Keratinocyte (primary cell): Measurements from ENCODE around the gene IFNB1. TPM values are rescaled to one million over a fixed set of nuclear protein-coding genes. Genes with fewer than 3 reads are reported as not detected.
A peak's percentile ranks its signal among the peaks of the same experiment; 100 is the strongest.

ENCODE experiments used
- DNase-seq: peaks from one replicate; pipeline ENCODE4 v3.0.0-alpha.2; 2011; ENCODE audit warnings: low read depth, missing footprints, low spot score
- FAIRE-seq: peaks from 2 replicates; lab custom pipeline; 2011; peaks lifted over from hg19 to GRCh38; lab: Jason Lieb, UNC
- H2AFZ ChIP-seq: 2 replicates; pipeline ENCODE4 v1.6.0; 2012; ENCODE audit warnings: low read length, control low read depth, inconsistent platforms; ENCODE audit not compliant: control insufficient read depth
- H3K27ac ChIP-seq: 2 replicates; pipeline ENCODE4 v1.5.1; 2011; ENCODE audit warnings: low read length; ENCODE audit not compliant: control insufficient read depth, insufficient read depth
- H3K27me3 ChIP-seq: 3 replicates; pipeline ENCODE4 v1.6.0; 2011; ENCODE audit warnings: low read length; ENCODE audit not compliant: control insufficient read depth, insufficient read depth; ENCODE audit errors: extremely low read depth
- H3K36me3 ChIP-seq, 2 experiments: 2 replicates in 1 of 2; 3 replicates in 1 of 2; pipeline ENCODE4 v1.5.1; 2011; ENCODE audit warnings: low read length in 2 of 2, mild to moderate bottlenecking in 1 of 2; ENCODE audit not compliant: control insufficient read depth in 2 of 2, insufficient read depth in 2 of 2; ENCODE audit errors: extremely low read depth in 1 of 2
- H3K4me1 ChIP-seq: 3 replicates; pipeline ENCODE4 v1.5.1; 2011; ENCODE audit warnings: low read length; ENCODE audit not compliant: control insufficient read depth, insufficient read depth; ENCODE audit errors: extremely low read depth
- H3K4me2 ChIP-seq: 3 replicates; pipeline ENCODE4 v1.6.0; 2011; ENCODE audit warnings: low read depth, low read length; ENCODE audit not compliant: control insufficient read depth, insufficient read depth; ENCODE audit errors: extremely low read depth
- H3K4me3 ChIP-seq, 3 experiments: fragments of 200-600 bp in 1 of 3; sonication (generic) in 1 of 3; 2 replicates in 2 of 3; 3 replicates in 1 of 3; pipeline ENCODE4 v1.5.1; 2011 to 2016; ENCODE audit warnings: low read length in 3 of 3, mild to moderate bottlenecking in 3 of 3, control low read depth in 2 of 3, inconsistent platforms in 1 of 3, low read depth in 1 of 3, mixed read lengths in 1 of 3, mixed run types in 1 of 3, moderate library complexity in 1 of 3; ENCODE audit not compliant: control insufficient read depth in 2 of 3, insufficient read depth in 2 of 3; ENCODE audit errors: extremely low read depth in 1 of 3
- H3K79me2 ChIP-seq: 2 replicates; pipeline ENCODE4 v1.6.0; 2012; ENCODE audit warnings: low read length; ENCODE audit not compliant: control insufficient read depth, insufficient read depth
- H3K9ac ChIP-seq: 3 replicates; pipeline ENCODE4 v1.6.0; 2011; ENCODE audit warnings: low read length; ENCODE audit not compliant: control insufficient read depth, insufficient read depth; ENCODE audit errors: extremely low read depth
- H3K9me1 ChIP-seq: 3 replicates; pipeline ENCODE4 v1.6.0; 2011; ENCODE audit warnings: low read length; ENCODE audit not compliant: control insufficient read depth, insufficient read depth; ENCODE audit errors: extremely low read depth
- H3K9me3 ChIP-seq: 2 replicates; pipeline ENCODE4 v1.5.1; 2012; ENCODE audit warnings: low read depth, low read length; ENCODE audit not compliant: control insufficient read depth
- H4K20me1 ChIP-seq: 3 replicates; pipeline ENCODE4 v1.6.0; 2011; ENCODE audit warnings: low read length; ENCODE audit not compliant: control insufficient read depth, insufficient read depth; ENCODE audit errors: extremely low read depth
- CTCF ChIP-seq, 3 experiments: IDR thresholded peaks in 1 of 3; conservative IDR thresholded peaks in 1 of 3; optimal IDR thresholded peaks in 1 of 3; 2 replicates in 2 of 3; 3 replicates in 1 of 3; pipeline versions ENCODE3 to v1.5.1; 2011; ENCODE audit warnings: low read length in 3 of 3, mild to moderate bottlenecking in 3 of 3, moderate library complexity in 2 of 3, control low read depth in 1 of 3, inconsistent platforms in 1 of 3; ENCODE audit not compliant: insufficient read depth in 2 of 3; ENCODE audit errors: extremely low read depth in 1 of 3
- EZH2 ChIP-seq: IDR thresholded peaks from one replicate; pipeline ENCODE4 v1.6.1; 2012; ENCODE audit warnings: inconsistent platforms, mild to moderate bottlenecking, low read length, moderate library complexity
- dilution Hi-C: fragments of 300-500 bp; cut with MboI; formaldehyde crosslinking; loops from one replicate; pipeline ENCODE4 v1.7.0; 2020; ENCODE audit warnings: low sequenced_read_pairs; ENCODE audit not compliant: extremely low pct_ligation_motif_present
- polyA plus RNA-seq, 5 experiments: library from polyadenylated mRNA; depleted of rRNA in 3 of 5; stranded (reverse) in 3 of 5; stranded (forward) in 1 of 5; unstranded in 1 of 5; fragments of >200 nt; gene quantifications; 1 replicate in 1 of 5; 2 replicates in 3 of 5; 3 replicates in 1 of 5; pipeline versions ENCODE4 v1.2.1 to v1.2.3, GENCODE V29; 2011 to 2012; ENCODE audit warnings: missing spikeins in 2 of 5, low read depth in 1 of 5, low replicate concordance in 1 of 5

Gene IFNB1
- polyA plus RNA-seq, 1 donor (not counting 4 experiments of a cell fraction or from before 2014, with no cell fraction given): 0.07 TPM

- no peaks in the 10 kb centered on the region for H3K27me3 ChIP-seq
- H2AFZ ChIP-seq: no peak overlapping the region
- no peaks in the 10 kb centered on the region for H3K9me1 ChIP-seq
- no peaks in the 10 kb centered on the region for H3K79me2 ChIP-seq
- H3K4me1 ChIP-seq: peaks cover under 1% of the 10 kb centered on the region
- no peak overlapping the region for H3K9ac ChIP-seq
- no peaks in the 10 kb centered on the region for H4K20me1 ChIP-seq
- H3K36me3 ChIP-seq: no peaks in the 10 kb centered on the region
- no peak overlapping the region for H3K27ac ChIP-seq
- DNase-seq (no peak), FAIRE-seq (no peak)
- no peak overlapping the region for H3K4me2 ChIP-seq
- dilution Hi-C loops: no loop called here
- no peak overlapping the region for H3K4me3 ChIP-seq
- TF ChIP-seq EZH2: no peak
- H3K9me3 ChIP-seq: no peaks in the 10 kb centered on the region
Measured at GRCh38 chr9:21075484-21075883, 2.3 kb downstream of the IFNB1 start.

GRCh38 chr9:21070906-21071305 lies 6.8 kb downstream of the IFNB1 start:
- TF ChIP-seq EZH2 (no peak), CTCF (optimal IDR thresholded peaks at IDR 0.05 in 1 of 3, IDR thresholded peaks at IDR 0.05 in 1 of 3, conservative IDR thresholded peaks at IDR 0.05 in 1 of 3; ENCODE audit: extremely low read depth in 1 of 3, insufficient read depth in 2 of 3, low read length in 3 of 3) (no peak)
- H3K9me1 ChIP-seq: no peaks in the 10 kb centered on the region
- H3K79me2 ChIP-seq: no peaks in the 10 kb centered on the region
- no peaks in the 10 kb centered on the region for H3K36me3 ChIP-seq
- DNase-seq: no peak
- H3K9me3 ChIP-seq: no peaks in the 10 kb centered on the region
- FAIRE-seq: no peak
- H3K9ac ChIP-seq: no peak overlapping the region
- no peak overlapping the region for H3K4me2 ChIP-seq
- H3K4me1 ChIP-seq: peaks cover 8% of the 10 kb centered on the region
- H4K20me1 ChIP-seq: no peaks in the 10 kb centered on the region
- dilution Hi-C loops: no loop called here
- no peaks in the 10 kb centered on the region for H3K27me3 ChIP-seq
- H2AFZ ChIP-seq: no peak overlapping the region
- H3K4me3 ChIP-seq: no peak overlapping the region
- H3K27ac ChIP-seq: no peak overlapping the region

- peak overlapping the region; percentile 70 for H3K4me2 ChIP-seq
- no peaks in the 10 kb centered on the region for H3K9me1 ChIP-seq
- no peaks in the 10 kb centered on the region for H3K27me3 ChIP-seq
- no peaks in the 10 kb centered on the region for H3K9me3 ChIP-seq
- peak in 2 of 3 experiments; percentile 40 to 47 for TF ChIP-seq CTCF (optimal IDR thresholded peaks at IDR 0.05 in 1 of 3, IDR thresholded peaks at IDR 0.05 in 1 of 3, conservative IDR thresholded peaks at IDR 0.05 in 1 of 3; ENCODE audit: extremely low read depth in 1 of 3, insufficient read depth in 2 of 3, low read length in 3 of 3)
- no peak for TF ChIP-seq EZH2
- H3K9ac ChIP-seq: no peak overlapping the region
- peaks cover 8% of the 10 kb centered on the region for H3K4me1 ChIP-seq
- DNase-seq: peak; percentile 46
- H4K20me1 ChIP-seq: no peaks in the 10 kb centered on the region
- no peak overlapping the region for H3K27ac ChIP-seq
- H3K79me2 ChIP-seq: no peaks in the 10 kb centered on the region
- peak overlapping the region; percentile 79 for H2AFZ ChIP-seq
- H3K4me3 ChIP-seq: peak overlapping the region in 1 of 3 experiments; percentile 28
- dilution Hi-C loops: no loop called here
- FAIRE-seq: peak; percentile 95
- no peaks in the 10 kb centered on the region for H3K36me3 ChIP-seq
Measured at GRCh38 chr9:21070171-21070571, 7.6 kb downstream of the IFNB1 start.
